CD14-positive monocyte (primary cell): ENCODE results near the gene SNRPA1. TPM values are rescaled to one million over a fixed set of nuclear protein-coding genes. Genes with fewer than 3 reads are reported as not detected.

Experiments used
- DNase-seq, 3 donors: peaks; one replicate each; pipeline ENCODE4 v3.0.0-alpha.2; 2011 to 2022
- H2AFZ ChIP-seq: 2 replicates; pipeline ENCODE4 v1.6.0; 2012; ENCODE audit warnings: mild to moderate bottlenecking, low read depth, low read length, inconsistent platforms; ENCODE audit not compliant: insufficient read depth, poor library complexity, severe bottlenecking
- H3K27ac ChIP-seq, 2 donors: 1 replicate in 1 of 2; 2 replicates in 1 of 2; pipeline ENCODE4 v1.5.1; 2012 to 2013; ENCODE audit warnings: low read length in 2 of 2, control low read depth in 1 of 2, inconsistent platforms in 1 of 2, low read depth in 1 of 2, mild to moderate bottlenecking in 1 of 2
- H3K27me3 ChIP-seq, 2 donors: one replicate each; pipeline versions ENCODE4 v1.6.0 to v1.6.1; 2011 to 2013; ENCODE audit warnings: low read length in 2 of 2; ENCODE audit not compliant: control insufficient read depth in 2 of 2, insufficient read depth in 2 of 2
- H3K36me3 ChIP-seq, 2 donors: replicated peaks in 1 of 2; 1 replicate in 1 of 2; 2 replicates in 1 of 2; pipeline versions ENCODE4 v1.5.1 to v1.6.1; 2012 to 2013; ENCODE audit warnings: low read length in 2 of 2, control low read depth in 1 of 2, inconsistent platforms in 1 of 2, mild to moderate bottlenecking in 1 of 2; ENCODE audit not compliant: insufficient read depth in 2 of 2, control insufficient read depth in 1 of 2
- H3K4me1 ChIP-seq, 2 donors: 1 replicate in 1 of 2; 2 replicates in 1 of 2; pipeline versions ENCODE4 v1.5.1 to v1.6.1; 2012 to 2013; ENCODE audit warnings: low read length in 2 of 2, control low read depth in 1 of 2, inconsistent platforms in 1 of 2, mild to moderate bottlenecking in 1 of 2, moderate library complexity in 1 of 2; ENCODE audit not compliant: insufficient read depth in 2 of 2, control insufficient read depth in 1 of 2
- H3K4me2 ChIP-seq: replicated peaks from 2 replicates; pipeline ENCODE3; 2012; ENCODE audit warnings: low read length, moderate library complexity, mild to moderate bottlenecking; ENCODE audit not compliant: poor library complexity, severe bottlenecking; ENCODE audit errors: extremely low read depth
- H3K4me3 ChIP-seq, 3 experiments: fragments of 200-600 bp in 1 of 3; sonication (generic) in 1 of 3; replicated peaks in 1 of 3; 1 replicate in 2 of 3; 2 replicates in 1 of 3; pipeline ENCODE4 v1.5.1; 2011 to 2013; ENCODE audit warnings: low read length in 3 of 3, mild to moderate bottlenecking in 3 of 3, control low read depth in 2 of 3, low read depth in 2 of 3, inconsistent platforms in 1 of 3, moderate library complexity in 1 of 3
- H3K79me2 ChIP-seq: 2 replicates; pipeline ENCODE4 v1.6.0; 2012; ENCODE audit warnings: mild to moderate bottlenecking, control low read depth, inconsistent platforms, low read length, moderate library complexity; ENCODE audit not compliant: insufficient read depth
- H3K9ac ChIP-seq: 2 replicates; pipeline ENCODE4 v1.6.0; 2017; ENCODE audit warnings: low read length, mild to moderate bottlenecking; ENCODE audit not compliant: insufficient read depth, poor library complexity, severe bottlenecking
- H3K9me3 ChIP-seq, 2 donors: replicated peaks in 1 of 2; 1 replicate in 1 of 2; 2 replicates in 1 of 2; pipeline versions ENCODE4 v1.5.1 to v1.6.1; 2012 to 2013; ENCODE audit warnings: low read length in 2 of 2, control low read depth in 1 of 2; ENCODE audit not compliant: control insufficient read depth in 1 of 2, insufficient read depth in 1 of 2
- H4K20me1 ChIP-seq: 2 replicates; pipeline ENCODE4 v1.6.0; 2012; ENCODE audit warnings: mild to moderate bottlenecking, low read length, control low read depth, moderate library complexity; ENCODE audit not compliant: insufficient read depth
- H3K27ac Mint-ChIP-seq, 7 donors: one replicate each; pipeline ENCODE4 v1.8.0; 2020; ENCODE audit warnings: mild to moderate bottlenecking in 7 of 7, mixed read lengths in 7 of 7, moderate library complexity in 6 of 7, inconsistent platforms in 2 of 7
- H3K27me3 Mint-ChIP-seq, 3 donors: one replicate each; pipeline ENCODE4 v1.8.0; 2021 to 2022; ENCODE audit warnings: low read depth in 3 of 3, mild to moderate bottlenecking in 3 of 3, mixed read lengths in 3 of 3, moderate library complexity in 3 of 3, inconsistent platforms in 1 of 3
- H3K36me3 Mint-ChIP-seq, 2 donors: one replicate each; pipeline ENCODE4 v1.8.0; 2020; ENCODE audit warnings: mixed read lengths in 2 of 2, inconsistent platforms in 1 of 2, mild to moderate bottlenecking in 1 of 2
- H3K4me1 Mint-ChIP-seq: one replicate; pipeline ENCODE4 v1.8.0; 2020; ENCODE audit warnings: mild to moderate bottlenecking, mixed read lengths
- H3K4me3 Mint-ChIP-seq, 2 donors: one replicate each; pipeline ENCODE4 v1.8.0; 2020; ENCODE audit warnings: mild to moderate bottlenecking in 2 of 2, mixed read lengths in 2 of 2, moderate library complexity in 1 of 2
- H3K9me3 Mint-ChIP-seq, 7 donors: one replicate each; pipeline ENCODE4 v1.8.0; 2020 to 2022; ENCODE audit warnings: mixed read lengths in 7 of 7, mild to moderate bottlenecking in 6 of 7, moderate library complexity in 6 of 7, inconsistent platforms in 2 of 7
- WGBS: methylation state at CpG from one replicate; pipeline ENCODE4 v1.1.5; 2013; ENCODE audit warnings: missing lambda C conversion rate; ENCODE audit not compliant: insufficient coverage; 5-methylcytosine and 5-hydroxymethylcytosine counted together
- intact Hi-C, 2 donors: fragments of 100-400 bp; cut with micrococcal nuclease; formaldehyde crosslinking; loops; one replicate each; pipeline versions ENCODE4 v1.15.0 to v1.15.1; 2023
- polyA plus RNA-seq, 3 donors: library from polyadenylated mRNA; depleted of rRNA in 1 of 3; unstranded in 2 of 3; stranded (reverse) in 1 of 3; fragments of 300-500 nt in 2 of 3; fragments of >200 nt in 1 of 3; fragmentation: Illumina TruSeq in 2 of 3; gene quantifications; 1 replicate in 2 of 3; 2 replicates in 1 of 3; pipeline ENCODE4 v1.2.3, GENCODE V29; 2012 to 2021
- TF ChIP-seq, protein P1 (sequence below): fragments of 200-600 bp; IDR thresholded peaks from one replicate; pipeline ENCODE4 v1.8.0; 2022; ENCODE audit warnings: antibody characterized with exemption, mild to moderate bottlenecking

Gene SNRPA1
- polyA plus RNA-seq, 3 donors, result 23.8 to 65.5 (median 35.4) TPM

DNA sequence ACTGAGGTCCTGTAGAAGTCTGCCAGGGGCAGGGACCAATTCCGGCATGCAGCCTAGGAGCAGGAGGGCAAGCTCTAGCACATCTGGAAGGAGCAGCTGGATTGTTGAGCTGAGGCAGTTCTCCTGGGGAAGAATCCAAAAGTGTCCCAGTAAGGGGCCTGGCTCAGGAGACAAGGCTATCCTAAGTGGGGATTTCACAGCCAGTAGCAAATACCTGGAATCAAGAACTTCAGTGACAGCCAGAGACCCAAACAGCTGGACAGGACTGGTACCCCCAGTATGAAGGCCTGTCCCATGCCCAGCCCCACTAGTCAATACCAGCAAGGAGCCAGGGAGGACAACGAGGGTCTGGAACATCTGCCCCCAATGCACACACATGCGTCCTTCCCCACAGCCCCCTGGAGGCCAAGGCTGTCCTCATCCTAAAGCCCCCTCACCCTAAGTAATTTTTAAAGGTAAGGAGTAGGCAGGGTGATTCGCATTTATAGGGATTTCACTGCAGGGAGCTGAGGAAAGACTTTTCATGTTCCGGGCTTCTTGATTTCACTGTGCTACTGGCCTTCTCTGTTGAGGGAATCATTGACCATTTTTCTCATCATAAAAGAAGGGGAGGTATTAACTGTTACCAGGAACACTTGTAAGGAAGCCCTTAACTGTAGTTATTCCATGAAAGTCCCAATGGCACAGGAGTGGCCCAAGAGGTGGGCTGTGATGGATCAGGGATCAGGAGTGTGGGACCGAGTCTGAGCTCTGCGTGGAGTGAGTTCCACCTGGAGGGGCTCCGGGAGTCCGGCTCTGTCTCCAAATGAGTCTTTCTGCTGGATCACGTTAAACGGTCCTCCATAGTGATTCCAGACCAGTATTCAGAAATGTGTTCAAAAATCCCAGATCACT is 40.6 kb downstream of the SNRPA1 start:
- Histone ChIP-seq H3K27ac (no peak overlapping the region), H3K4me3 (no peak overlapping the region), H3K9me3 (no peaks in the 10 kb centered on the region), H3K79me2 (peaks cover 30% of the 10 kb centered on the region), H3K36me3 (no peaks in the 10 kb centered on the region), H3K9ac (no peak overlapping the region), H3K4me1 (peaks cover 23 to 25% of the 10 kb centered on the region in 2 donors), H3K27me3 (peaks cover 0 to 6% of the 10 kb centered on the region in 2 donors), H3K4me2 (no peak overlapping the region), H2AFZ (no peak overlapping the region), H4K20me1 (peaks cover 16% of the 10 kb centered on the region)
- peaks cover 7 to 17% (median 14%) of the 10 kb centered on the region in 3 donors for H3K27me3 Mint-ChIP-seq
- WGBS, result 98% methylated on average over 6 of the region's 11 CpGs
- TF ChIP-seq, protein P1, sequence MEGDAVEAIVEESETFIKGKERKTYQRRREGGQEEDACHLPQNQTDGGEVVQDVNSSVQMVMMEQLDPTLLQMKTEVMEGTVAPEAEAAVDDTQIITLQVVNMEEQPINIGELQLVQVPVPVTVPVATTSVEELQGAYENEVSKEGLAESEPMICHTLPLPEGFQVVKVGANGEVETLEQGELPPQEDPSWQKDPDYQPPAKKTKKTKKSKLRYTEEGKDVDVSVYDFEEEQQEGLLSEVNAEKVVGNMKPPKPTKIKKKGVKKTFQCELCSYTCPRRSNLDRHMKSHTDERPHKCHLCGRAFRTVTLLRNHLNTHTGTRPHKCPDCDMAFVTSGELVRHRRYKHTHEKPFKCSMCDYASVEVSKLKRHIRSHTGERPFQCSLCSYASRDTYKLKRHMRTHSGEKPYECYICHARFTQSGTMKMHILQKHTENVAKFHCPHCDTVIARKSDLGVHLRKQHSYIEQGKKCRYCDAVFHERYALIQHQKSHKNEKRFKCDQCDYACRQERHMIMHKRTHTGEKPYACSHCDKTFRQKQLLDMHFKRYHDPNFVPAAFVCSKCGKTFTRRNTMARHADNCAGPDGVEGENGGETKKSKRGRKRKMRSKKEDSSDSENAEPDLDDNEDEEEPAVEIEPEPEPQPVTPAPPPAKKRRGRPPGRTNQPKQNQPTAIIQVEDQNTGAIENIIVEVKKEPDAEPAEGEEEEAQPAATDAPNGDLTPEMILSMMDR, result no peak
- intact Hi-C loops, result loop anchor here (5.0 to 10.0 kb wide), 6 partner anchors 37 to 340 kb away; partner anchors contain the start of gene LRRK1 (in 1 of the 2)
- peaks cover 29% of the 10 kb centered on the region for H3K4me1 Mint-ChIP-seq
- no peak for DNase-seq
- H3K4me3 Mint-ChIP-seq, result peak overlapping the region in 1 of 2 donors; percentile 35
- no peak overlapping the region for H3K27ac Mint-ChIP-seq
- no peaks in the 10 kb centered on the region for H3K9me3 Mint-ChIP-seq
- H3K36me3 Mint-ChIP-seq, result peaks cover 2 to 5% of the 10 kb centered on the region in 2 donors

DNA sequence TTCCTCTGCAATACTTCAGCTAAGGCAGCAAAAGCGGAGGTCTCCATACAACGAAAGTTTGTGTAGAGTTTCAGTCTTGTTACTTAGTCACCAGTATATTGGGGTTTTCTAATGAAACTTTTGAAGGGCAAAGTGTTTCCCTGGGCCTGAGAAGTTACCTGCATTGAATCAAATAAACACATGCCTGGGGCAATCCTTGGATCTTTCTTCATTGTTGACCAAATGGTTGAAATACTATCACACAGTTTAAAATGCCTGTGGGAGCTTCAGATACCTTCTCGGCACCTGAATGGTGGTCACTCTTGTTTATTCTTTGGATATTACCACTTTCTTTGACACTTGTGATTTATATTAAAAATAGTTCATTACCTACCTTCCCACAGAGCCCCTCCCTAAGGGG is 42.2 kb downstream of the SNRPA1 start:
- no CpG with 5 or more reads among the region's 3 CpGs for WGBS

More for the DNA sequence above, 42.2 kb downstream of the SNRPA1 start:
- no peaks in the 10 kb centered on the region for H3K27me3 ChIP-seq
- intact Hi-C loops, result loop anchor here (5.0 to 10.0 kb wide), 5 partner anchors 36 to 338 kb away; partner anchors contain the start of gene LRRK1 (in 1 of the 2)
- H3K4me1 ChIP-seq, result peaks cover 38 to 41% of the 10 kb centered on the region in 2 donors
- no peak for DNase-seq
- peak overlapping the region; percentile 53 to 84 (median 74) for H3K4me3 ChIP-seq
- Mint-ChIP-seq H3K27ac (peak overlapping the region; percentile 77 to 92 (median 90)), H3K27me3 (peaks cover 2 to 10% (median 7%) of the 10 kb centered on the region in 3 donors), H3K4me3 (peak overlapping the region; percentile 86 to 93), H3K9me3 (no peaks in the 10 kb centered on the region), H3K4me1 (peaks cover 41% of the 10 kb centered on the region), H3K36me3 (peaks cover 10 to 13% of the 10 kb centered on the region in 2 donors)
- peak overlapping the region; percentile 72 for H3K9ac ChIP-seq
- peaks cover 23% of the 10 kb centered on the region for H4K20me1 ChIP-seq
- peaks cover 0 to 5% of the 10 kb centered on the region in 2 donors for H3K36me3 ChIP-seq
- H3K79me2 ChIP-seq, result peaks cover 45% of the 10 kb centered on the region
- TF ChIP-seq, protein P1, result no peak
- peak overlapping the region in 1 of 2 donors; percentile 78 for H3K27ac ChIP-seq
- peak overlapping the region; percentile 76 for H2AFZ ChIP-seq
- H3K4me2 ChIP-seq, result peak overlapping the region; percentile 88
- no peaks in the 10 kb centered on the region for H3K9me3 ChIP-seq
